PC-3 (cell line): ENCODE results near the gene CFAP44. TPM values are rescaled to one million over a fixed set of nuclear protein-coding genes. Genes with fewer than 3 reads are reported as not detected.
"Not testable (repeated sequence)": the region's sequence is repeated elsewhere in the genome, so short reads cannot be mapped to it uniquely, and the experiment has no call there.

ENCODE experiments used
- ATAC-seq: fragments of 200-7000 bp; cut with Tn5 transposase; 2 replicates; pipeline ENCODE4 v1.9.1; 2020; ENCODE audit warnings: mild to moderate bottlenecking, moderate library complexity
- BruUV-seq: library from RNA; stranded (reverse); fragments of 400-500 nt; replicated peaks from 2 replicates; lab custom pipeline; 2021; lab: Mats Ljungman, UMichigan
- CTCF ChIA-PET: fragments of 300-600 bp; sonication (Branson Sonifier 250); formaldehyde crosslinking; loops from one replicate; lab custom pipeline; 2022; ENCODE audit warnings: antibody characterized with exemption; lab: Charles Lee
- POLR2A ChIA-PET: fragments of 300-600 bp; sonication (Branson Sonifier 250); formaldehyde crosslinking; loops from one replicate; lab custom pipeline; 2022; ENCODE audit warnings: antibody characterized with exemption; ENCODE audit not compliant: unreplicated experiment; lab: Charles Lee
- DNase-seq: peaks from one replicate; pipeline ENCODE4 v3.0.0-alpha.2; 2015
- H2AFZ ChIP-seq: fragments of 300-600 bp; sonication (generic); 2 replicates; pipeline ENCODE4 v1.6.0; 2016; ENCODE audit warnings: antibody characterized with exemption, low read length
- H3F3A ChIP-seq: fragments of 300-600 bp; sonication (generic); one replicate; pipeline ENCODE4 v1.6.0; 2017; ENCODE audit warnings: antibody characterized with exemption, low read length, control low read depth, mild to moderate bottlenecking; ENCODE audit not compliant: unreplicated experiment
- H3K27ac ChIP-seq: fragments of 300-600 bp; sonication (generic); 2 replicates; pipeline ENCODE4 v1.5.1; 2016; ENCODE audit warnings: mild to moderate bottlenecking, low read length
- H3K27me3 ChIP-seq: fragments of 300-600 bp; sonication (generic); 2 replicates; pipeline ENCODE4 v1.6.1; 2016; ENCODE audit warnings: low read length, mixed read lengths
- H3K36me3 ChIP-seq: fragments of 300-600 bp; sonication (generic); 2 replicates; pipeline ENCODE4 v1.6.1; 2016; ENCODE audit warnings: low read depth, mixed run types, low read length, mixed read lengths
- H3K4me1 ChIP-seq: fragments of 300-600 bp; sonication (generic); 2 replicates; pipeline ENCODE4 v1.5.1; 2016; ENCODE audit warnings: low read length; ENCODE audit not compliant: insufficient read depth
- H3K4me2 ChIP-seq: fragments of 300-600 bp; sonication (generic); 2 replicates; pipeline ENCODE4 v1.6.0; 2016; ENCODE audit warnings: low read length
- H3K4me3 ChIP-seq: fragments of 300-600 bp; sonication (generic); 2 replicates; pipeline ENCODE4 v1.5.1; 2016; ENCODE audit warnings: mild to moderate bottlenecking, low read length, mixed read lengths
- H3K79me2 ChIP-seq: fragments of 300-600 bp; sonication (generic); 2 replicates; pipeline ENCODE4 v1.6.1; 2017; ENCODE audit warnings: low read length, mixed read lengths
- H3K9ac ChIP-seq: fragments of 300-600 bp; sonication (generic); 2 replicates; pipeline ENCODE4 v1.6.0; 2016; ENCODE audit warnings: mild to moderate bottlenecking, low read length
- H3K9me2 ChIP-seq: fragments of 300-600 bp; sonication (generic); replicated peaks from 2 replicates; pipeline ENCODE4 v1.6.1; 2016; ENCODE audit warnings: mixed run types, low read length, mixed read lengths
- H3K9me3 ChIP-seq: fragments of 300-600 bp; sonication (generic); 2 replicates; pipeline ENCODE4 v1.6.1; 2016; ENCODE audit warnings: low read length, mixed read lengths
- H4K20me1 ChIP-seq: fragments of 300-600 bp; sonication (generic); 2 replicates; pipeline ENCODE4 v1.6.1; 2016; ENCODE audit warnings: low read length, mixed read lengths
- EZH2 ChIP-seq: fragments of 300-600 bp; sonication (generic); IDR thresholded peaks from one replicate; pipeline ENCODE4 v1.6.1; 2017; ENCODE audit warnings: antibody characterized with exemption, mild to moderate bottlenecking, low read length; ENCODE audit not compliant: unreplicated experiment
- EZH2phosphoT487 ChIP-seq: fragments of 300-600 bp; sonication (generic); IDR thresholded peaks from 2 replicates; pipeline ENCODE4 v1.6.1; 2018; ENCODE audit warnings: mild to moderate bottlenecking, antibody characterized with exemption, low read length, borderline replicate concordance
- intact Hi-C: fragments of 100-400 bp; cut with micrococcal nuclease; formaldehyde crosslinking; loops from 2 replicates; pipeline ENCODE4 v1.9.0; 2023
- total RNA-seq: library from RNA; depleted of rRNA; stranded (reverse); fragments of >200 nt; gene quantifications from 2 replicates; pipeline ENCODE4 v1.2.3, GENCODE V29; 2014
- TF ChIP-seq, protein P1 (sequence below): fragments of 300-600 bp; sonication (generic); conservative IDR thresholded peaks from 2 replicates; pipeline ENCODE4 v1.5.1; 2017; ENCODE audit warnings: antibody characterized with exemption, low read depth, mild to moderate bottlenecking, low read length

The CFAP44 gene
- total RNA-seq, 1 experiment from 2014 or later = 9.0 TPM

DNA sequence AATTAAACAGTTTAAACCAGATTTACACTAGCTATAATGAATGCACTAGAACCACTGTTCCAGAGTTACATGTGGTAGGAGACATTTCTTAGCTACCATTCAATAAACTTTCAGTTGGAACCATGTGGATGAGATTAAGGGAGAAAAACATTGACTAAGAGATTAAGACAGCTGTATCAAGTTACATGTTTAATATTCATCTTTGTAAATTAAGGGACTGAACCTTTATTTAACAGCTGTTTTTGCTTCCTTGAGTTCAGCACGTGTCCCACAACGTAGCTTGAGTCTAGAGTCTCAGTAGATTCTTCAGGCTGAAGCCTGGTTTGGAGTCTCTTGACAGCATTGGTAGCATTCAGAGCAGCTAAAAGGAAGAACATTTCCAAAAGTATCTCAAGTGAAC is 27.2 kb upstream of the CFAP44 start:
- Histone ChIP-seq H3K4me3 (no peak overlapping the region), H3K9ac (no peak overlapping the region), H3K27me3 (no peaks in the 10 kb centered on the region), H3K27ac (no peak overlapping the region), H3K4me2 (no peak overlapping the region), H3K9me3 (no peaks in the 10 kb centered on the region), H3K36me3 (peaks cover 20% of the 10 kb centered on the region), H2AFZ (no peak overlapping the region), H4K20me1 (no peaks in the 10 kb centered on the region), H3K9me2 (no peaks in the 10 kb centered on the region), H3F3A (no peaks in the 10 kb centered on the region), H3K4me1 (no peaks in the 10 kb centered on the region), H3K79me2 (no peaks in the 10 kb centered on the region)
- CTCF ChIA-PET = no interaction called here
- no peak for ATAC-seq
- intact Hi-C loops = no loop called here
- no peak for DNase-seq
- TF ChIP-seq EZH2 = no peak
- TF ChIP-seq EZH2phosphoT487 = no peak
- TF ChIP-seq, protein P1, sequence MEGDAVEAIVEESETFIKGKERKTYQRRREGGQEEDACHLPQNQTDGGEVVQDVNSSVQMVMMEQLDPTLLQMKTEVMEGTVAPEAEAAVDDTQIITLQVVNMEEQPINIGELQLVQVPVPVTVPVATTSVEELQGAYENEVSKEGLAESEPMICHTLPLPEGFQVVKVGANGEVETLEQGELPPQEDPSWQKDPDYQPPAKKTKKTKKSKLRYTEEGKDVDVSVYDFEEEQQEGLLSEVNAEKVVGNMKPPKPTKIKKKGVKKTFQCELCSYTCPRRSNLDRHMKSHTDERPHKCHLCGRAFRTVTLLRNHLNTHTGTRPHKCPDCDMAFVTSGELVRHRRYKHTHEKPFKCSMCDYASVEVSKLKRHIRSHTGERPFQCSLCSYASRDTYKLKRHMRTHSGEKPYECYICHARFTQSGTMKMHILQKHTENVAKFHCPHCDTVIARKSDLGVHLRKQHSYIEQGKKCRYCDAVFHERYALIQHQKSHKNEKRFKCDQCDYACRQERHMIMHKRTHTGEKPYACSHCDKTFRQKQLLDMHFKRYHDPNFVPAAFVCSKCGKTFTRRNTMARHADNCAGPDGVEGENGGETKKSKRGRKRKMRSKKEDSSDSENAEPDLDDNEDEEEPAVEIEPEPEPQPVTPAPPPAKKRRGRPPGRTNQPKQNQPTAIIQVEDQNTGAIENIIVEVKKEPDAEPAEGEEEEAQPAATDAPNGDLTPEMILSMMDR = no peak
- BruUV-seq = no TSS peak
- POLR2A ChIA-PET = no interaction called here

GRCh38 chr3:113461488-113461887 is 20.2 kb upstream of the CFAP44 start:
- Histone ChIP-seq H3F3A (no peaks in the 10 kb centered on the region), H3K9me2 (no peaks in the 10 kb centered on the region), H3K36me3 (peaks cover 21% of the 10 kb centered on the region; the same call in 1 of the 2 replicates), H3K4me3 (no peak overlapping the region), H3K27me3 (no peaks in the 10 kb centered on the region), H3K79me2 (no peaks in the 10 kb centered on the region), H2AFZ (no peak overlapping the region), H3K4me1 (no peaks in the 10 kb centered on the region), H3K4me2 (no peak overlapping the region), H4K20me1 (no peaks in the 10 kb centered on the region), H3K9me3 (no peaks in the 10 kb centered on the region), H3K9ac (no peak overlapping the region), H3K27ac (no peak overlapping the region)
- no TSS peak for BruUV-seq
- ChIA-PET CTCF (no interaction called here), POLR2A (no interaction called here)
- TF ChIP-seq EZH2phosphoT487 (no peak), EZH2 (no peak)
- TF ChIP-seq, protein P1 = no peak
- no peak for DNase-seq
- no peak for ATAC-seq
- intact Hi-C loops = no loop called here

DNA sequence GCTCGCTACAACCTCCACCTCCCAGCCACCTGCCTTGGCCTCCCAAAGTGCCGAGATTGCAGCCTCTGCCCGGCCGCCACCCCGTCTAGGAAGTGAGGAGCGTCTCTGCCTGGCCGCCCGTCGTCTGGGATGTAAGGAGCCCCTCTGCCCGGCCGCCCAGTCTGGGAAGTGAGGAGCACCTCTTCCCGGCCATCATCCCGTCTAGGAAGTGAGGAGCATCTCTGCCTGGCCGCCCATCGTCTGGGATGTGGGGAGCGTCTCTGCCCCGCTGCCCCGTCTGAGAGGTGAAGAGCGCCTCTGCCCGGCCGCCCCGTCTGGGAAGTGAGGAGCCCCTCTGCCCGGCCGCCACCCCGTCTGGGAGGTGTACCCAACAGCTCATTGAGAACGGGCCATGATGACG is 17.3 kb upstream of the CFAP44 start:
- H4K20me1 ChIP-seq, H3K27ac ChIP-seq, BruUV-seq, H3F3A ChIP-seq, intact Hi-C loops, H3K4me3 ChIP-seq, CTCF ChIA-PET, H3K79me2 ChIP-seq, ATAC-seq, H3K9me3 ChIP-seq, H3K4me2 ChIP-seq, H3K4me1 ChIP-seq, H3K27me3 ChIP-seq, H3K9ac ChIP-seq, H2AFZ ChIP-seq, POLR2A ChIA-PET, H3K9me2 ChIP-seq, DNase-seq: not testable (repeated sequence)
- peaks cover 23% of the 10 kb centered on the region; the same call in 1 of the 2 replicates for H3K36me3 ChIP-seq
